OCI-LY3 (cell line): ENCODE measurements around the gene PLD6.

Experiments used
- H2AFZ ChIP-seq: fragments of 200-600, 300-600 bp; shearing (Covaris generic); 2 replicates; pipeline ENCODE4 v1.6.0; 2014; ENCODE audit warnings: antibody characterized with exemption, low read depth, low read length
- H3K27ac ChIP-seq: fragments of 200-600, 300-600 bp; sonication (generic); 2 replicates; pipeline ENCODE4 v1.5.1; 2014; ENCODE audit warnings: mild to moderate bottlenecking, low read length, moderate library complexity, mixed read lengths
- H3K27me3 ChIP-seq: fragments of 200-600, 300-600 bp; sonication (generic); 2 replicates; pipeline ENCODE4 v1.6.1; 2014; ENCODE audit warnings: low read depth, low read length, mixed read lengths
- H3K36me3 ChIP-seq: fragments of 200-600, 300-600 bp; sonication (generic); replicated peaks from 2 replicates; pipeline ENCODE3; 2014; ENCODE audit warnings: low read depth, low read length, mixed read lengths
- H3K4me1 ChIP-seq: fragments of 300-600, 200-600 bp; sonication (generic); 2 replicates; pipeline ENCODE4 v1.6.1; 2014; ENCODE audit warnings: low read length, mixed read lengths
- H3K4me2 ChIP-seq: fragments of 200-600, 300-600 bp; sonication (generic); 2 replicates; pipeline ENCODE4 v1.6.1; 2014; ENCODE audit warnings: low read length, mixed read lengths
- H3K4me3 ChIP-seq: fragments of 300-600, 200-600 bp; sonication (generic); 2 replicates; pipeline ENCODE4 v1.5.1; 2014; ENCODE audit warnings: antibody characterized with exemption, mild to moderate bottlenecking, low read length, moderate library complexity
- H3K79me2 ChIP-seq: fragments of 300-600, 200-600 bp; shearing (Covaris generic); 2 replicates; pipeline ENCODE4 v1.6.1; 2014; ENCODE audit warnings: mild to moderate bottlenecking, low read length, mixed read lengths
- H3K9ac ChIP-seq: fragments of 300-600, 200-600 bp; shearing (Covaris generic); 2 replicates; pipeline ENCODE4 v1.6.0; 2014; ENCODE audit warnings: mild to moderate bottlenecking, low read length, moderate library complexity
- H3K9me3 ChIP-seq: fragments of 200-600, 300-600 bp; shearing (Covaris generic); 2 replicates; pipeline ENCODE4 v1.6.1; 2014; ENCODE audit warnings: low read length, mixed read lengths; ENCODE audit not compliant: insufficient read depth
- H4K20me1 ChIP-seq: fragments of 200-600, 300-600 bp; sonication (generic); 2 replicates; pipeline ENCODE4 v1.6.1; 2016; ENCODE audit warnings: low read length, mixed read lengths; ENCODE audit not compliant: insufficient read depth
- CTCF ChIP-seq: fragments of 200-600, 300-600 bp; sonication (generic); IDR thresholded peaks from 2 replicates; pipeline ENCODE4 v1.5.1; 2014; ENCODE audit warnings: antibody characterized with exemption, low read length, low read depth
- EZH2phosphoT487 ChIP-seq: fragments of 200-600 bp; shearing (Covaris generic); IDR thresholded peaks from 2 replicates; pipeline ENCODE4 v1.6.1; 2018; ENCODE audit warnings: antibody characterized with exemption, mixed run types, low read depth

Gene PLD6

DNA sequence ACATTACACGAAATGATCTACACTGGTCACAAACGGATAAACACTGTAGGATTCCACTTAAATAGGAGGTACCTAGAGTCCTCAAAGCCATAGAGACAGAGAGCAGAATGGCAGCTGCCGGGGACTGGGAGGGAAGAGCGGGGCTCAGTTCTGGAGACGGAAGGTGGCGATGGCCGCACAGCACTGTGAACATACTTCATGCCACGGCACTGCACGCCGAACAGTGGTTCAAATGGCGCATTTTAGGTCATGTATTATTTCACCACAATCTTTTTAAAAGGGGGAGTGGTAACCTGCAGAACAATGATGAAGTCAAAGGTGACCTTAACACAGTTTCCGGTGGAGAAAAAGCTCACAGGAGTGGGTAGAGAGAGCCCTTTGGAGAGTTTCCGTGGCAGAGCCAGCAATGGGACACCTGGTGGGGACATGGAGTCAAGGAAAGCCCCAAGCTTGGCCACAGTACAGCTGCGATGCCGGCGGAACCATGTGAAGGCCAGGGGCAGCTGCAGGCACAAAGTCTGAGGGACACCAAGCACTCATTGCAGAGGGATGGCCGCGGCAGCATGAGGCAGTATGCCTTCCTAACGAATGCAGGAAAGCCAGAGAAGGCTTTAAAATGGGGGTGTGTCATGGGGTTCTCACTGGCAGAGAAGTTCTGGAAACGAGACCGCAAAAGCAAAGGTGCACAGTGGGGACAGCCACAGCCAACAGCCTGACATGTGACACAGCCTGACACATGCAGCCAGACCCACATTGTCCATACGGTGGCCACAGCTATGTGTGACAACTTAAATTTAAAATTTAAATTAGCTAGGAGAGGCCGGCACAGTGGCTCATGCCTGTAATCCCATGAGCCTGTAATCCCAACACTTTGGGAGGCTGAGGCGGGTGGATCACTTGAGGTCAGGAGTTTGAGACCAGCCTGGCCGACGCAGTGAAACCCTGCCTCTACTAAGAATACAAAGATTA is 23.6 kb upstream of the PLD6 start:
- Histone ChIP-seq H3K4me1 (no peaks in the 10 kb centered on the region), H3K4me3 (no peak overlapping the region), H3K27ac (no peak overlapping the region), H3K4me2 (no peak overlapping the region), H4K20me1 (no peaks in the 10 kb centered on the region), H2AFZ (no peak overlapping the region), H3K36me3 (peaks cover 10% of the 10 kb centered on the region), H3K79me2 (peaks cover 15% of the 10 kb centered on the region), H3K9ac (no peak overlapping the region), H3K27me3 (no peaks in the 10 kb centered on the region), H3K9me3 (no peaks in the 10 kb centered on the region)
- TF ChIP-seq EZH2phosphoT487: no peak
- no peak for TF ChIP-seq CTCF

GRCh38 chr17:17228521-17229279 is 22.6 kb upstream of the PLD6 start:
- Histone ChIP-seq H3K27me3 (no peaks in the 10 kb centered on the region), H3K4me1 (no peaks in the 10 kb centered on the region), H2AFZ (no peak overlapping the region), H3K79me2 (peaks cover 6% of the 10 kb centered on the region; the same call in 1 of the 2 replicates), H3K9ac (no peak overlapping the region), H3K27ac (no peak overlapping the region), H3K9me3 (no peaks in the 10 kb centered on the region), H3K4me2 (no peak overlapping the region), H3K4me3 (no peak overlapping the region), H3K36me3 (peaks cover 15% of the 10 kb centered on the region), H4K20me1 (no peaks in the 10 kb centered on the region)
- TF ChIP-seq EZH2phosphoT487: no peak
- no peak for TF ChIP-seq CTCF

DNA sequence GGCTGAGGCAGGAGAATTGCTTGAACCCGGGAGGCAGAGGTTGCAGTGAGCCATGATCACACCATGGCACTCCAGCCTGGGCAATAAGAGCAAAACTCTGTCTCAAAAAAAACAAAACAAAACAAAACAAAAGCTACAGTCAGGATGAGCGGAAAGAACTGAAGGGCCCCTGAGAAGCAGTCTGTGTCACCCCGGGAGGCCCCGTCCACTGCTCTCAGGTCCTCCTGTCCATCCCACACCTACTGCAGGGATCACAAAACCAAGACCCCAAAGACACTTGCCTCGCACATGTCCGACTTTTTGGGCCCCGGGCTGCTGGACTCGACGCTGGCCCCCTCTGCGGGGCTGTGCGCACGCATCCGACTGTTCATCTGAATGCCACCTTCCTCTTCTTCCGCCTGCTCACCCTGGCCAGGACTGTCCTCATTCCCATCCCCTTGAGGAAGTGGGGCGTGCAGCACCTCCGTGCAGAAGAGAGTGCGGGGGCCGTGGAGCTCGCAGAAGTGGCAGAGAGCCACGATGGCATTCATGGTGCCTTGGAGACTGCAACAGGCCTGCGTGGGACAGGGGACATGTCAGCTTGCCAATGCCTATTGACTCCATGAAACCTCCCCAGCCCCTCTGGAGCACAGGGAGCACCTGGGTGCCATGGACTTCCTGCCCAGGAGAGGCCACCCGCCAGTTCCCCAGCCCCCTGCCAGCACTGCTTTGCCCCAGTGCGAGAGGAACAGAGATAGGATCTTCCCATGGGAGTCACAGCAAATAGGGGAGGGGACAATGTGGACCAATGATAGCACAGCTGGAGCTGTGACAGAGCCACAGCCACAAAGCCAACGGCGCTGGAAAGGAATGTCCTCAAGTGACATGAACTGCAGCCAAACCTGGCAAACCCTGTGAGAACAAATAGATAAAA is 21.7 kb upstream of the PLD6 start:
- Histone ChIP-seq H3K4me2 (no peak overlapping the region), H4K20me1 (no peaks in the 10 kb centered on the region), H2AFZ (no peak overlapping the region), H3K4me1 (no peaks in the 10 kb centered on the region), H3K4me3 (no peak overlapping the region), H3K36me3 (peaks cover 15% of the 10 kb centered on the region), H3K9ac (no peak overlapping the region), H3K79me2 (peaks cover 5% of the 10 kb centered on the region; the same call in 1 of the 2 replicates), H3K27me3 (no peaks in the 10 kb centered on the region), H3K9me3 (no peaks in the 10 kb centered on the region), H3K27ac (no peak overlapping the region)
- TF ChIP-seq CTCF: no peak
